ENCODE results near the gene RAB6B.

Gene RAB6B

GRCh38 chr3:133894353-133895207 lies 1.1 kb downstream of the RAB6B start:
- DNase-seq, result no peak

GRCh38 chr3:133893683-133894352 lies 1.9 kb downstream of the RAB6B start:
- no peak for DNase-seq

GRCh38 chr3:133892541-133893231 lies 3.0 kb downstream of the RAB6B start:
- DNase-seq, result no peak

- DNase-seq, result no peak
These were observed 3.9 kb downstream of the RAB6B start for GRCh38 chr3:133891662-133892378.

- no peak for DNase-seq
These were observed 4.6 kb downstream of the RAB6B start for GRCh38 chr3:133890972-133891644.

- peak in 3 of 4 experiments; percentile 31 to 46 (median 35) for DNase-seq
These were observed 5.6 kb downstream of the RAB6B start for GRCh38 chr3:133890037-133890436.

GRCh38 chr3:133888726-133889340 lies 6.8 kb downstream of the RAB6B start:
- DNase-seq, result no peak

- DNase-seq, result peak; percentile 36 to 85 (median 72)
These were observed 7.6 kb downstream of the RAB6B start for GRCh38 chr3:133887803-133888703.

- DNase-seq, result no peak
These were observed 8.4 kb downstream of the RAB6B start for GRCh38 chr3:133887074-133887802.

- no peak for DNase-seq
These were observed 9.5 kb downstream of the RAB6B start for GRCh38 chr3:133886031-133886722.

GRCh38 chr3:133884887-133885711 lies 10.6 kb downstream of the RAB6B start:
- no peak for DNase-seq

GRCh38 chr3:133884054-133884886 lies 11.4 kb downstream of the RAB6B start:
- no peak for DNase-seq

- DNase-seq, result no peak
These were observed 12.0 kb downstream of the RAB6B start for GRCh38 chr3:133883641-133884040.

- DNase-seq, result no peak
These were observed 12.6 kb downstream of the RAB6B start for GRCh38 chr3:133882986-133883586.

GRCh38 chr3:133881939-133882825 lies 13.5 kb downstream of the RAB6B start:
- peak; percentile 34 to 84 (median 72) for DNase-seq

- no peak for DNase-seq
These were observed 14.2 kb downstream of the RAB6B start for GRCh38 chr3:133881492-133881891.

All from suppressor macrophage (primary cell).